GM21786 (cell line): Measurements from ENCODE around the gene PHACTR2.
"Not testable (repeated sequence)": the region's sequence is repeated elsewhere in the genome, so short reads cannot be mapped to it uniquely, and the experiment has no call there.

Experiments
- ATAC-seq: cut with Tn5 transposase; IDR thresholded peaks from one replicate; pipeline ENCODE4 v1.9.1; 2021; ENCODE audit not compliant: unreplicated experiment

PHACTR2 gene

DNA sequence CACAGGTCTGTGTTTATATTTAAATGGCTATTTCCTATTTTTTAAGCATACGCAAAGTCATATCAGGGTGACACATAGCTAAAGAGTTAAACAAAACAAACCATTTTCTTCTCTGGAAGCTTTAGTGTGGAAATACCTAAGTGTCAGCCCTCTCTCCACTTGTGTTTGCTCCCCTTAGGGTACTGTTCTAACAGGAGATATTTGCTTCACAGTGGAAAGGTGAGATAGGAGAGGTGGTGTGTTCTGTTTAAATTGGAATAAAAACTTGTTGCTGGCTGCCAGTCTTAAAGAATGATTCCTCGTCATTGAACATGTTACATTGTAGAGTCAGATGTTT, 18.9 kb downstream of the PHACTR2 start:
- ATAC-seq: no peak

DNA sequence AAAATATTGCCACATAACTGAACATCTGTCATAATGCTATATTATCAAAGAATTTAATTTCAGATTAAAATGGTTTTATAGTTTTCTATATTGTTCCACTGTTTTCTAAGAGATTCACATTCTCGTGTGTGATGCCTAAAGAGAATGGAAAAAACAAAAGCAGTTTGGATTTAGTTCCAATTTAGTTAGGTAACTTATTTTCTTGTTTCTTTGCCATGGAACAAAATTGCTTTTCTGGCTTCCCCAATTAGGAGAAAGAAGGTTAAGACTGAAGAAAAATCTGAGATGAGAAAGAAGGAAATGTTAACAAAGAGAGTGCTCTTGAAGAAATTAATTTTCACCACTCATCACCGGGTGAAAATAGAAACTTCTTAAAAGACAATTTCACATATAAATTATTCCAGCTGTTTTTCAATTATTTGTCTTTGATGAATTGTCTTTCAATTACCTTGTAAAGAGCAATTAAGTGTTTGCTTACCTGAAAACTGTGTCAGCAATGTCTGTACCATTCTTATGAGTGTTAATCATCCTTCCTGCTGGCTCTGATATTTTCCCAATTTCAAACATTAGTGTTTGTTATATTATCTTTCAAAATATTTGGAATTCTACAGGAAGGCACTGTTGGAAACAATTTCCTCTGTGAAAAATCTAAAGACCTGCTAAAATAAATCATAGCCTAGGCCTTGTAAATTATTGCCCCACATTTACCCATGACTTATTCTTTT, 19.5 kb downstream of the PHACTR2 start:
- no peak for ATAC-seq

DNA sequence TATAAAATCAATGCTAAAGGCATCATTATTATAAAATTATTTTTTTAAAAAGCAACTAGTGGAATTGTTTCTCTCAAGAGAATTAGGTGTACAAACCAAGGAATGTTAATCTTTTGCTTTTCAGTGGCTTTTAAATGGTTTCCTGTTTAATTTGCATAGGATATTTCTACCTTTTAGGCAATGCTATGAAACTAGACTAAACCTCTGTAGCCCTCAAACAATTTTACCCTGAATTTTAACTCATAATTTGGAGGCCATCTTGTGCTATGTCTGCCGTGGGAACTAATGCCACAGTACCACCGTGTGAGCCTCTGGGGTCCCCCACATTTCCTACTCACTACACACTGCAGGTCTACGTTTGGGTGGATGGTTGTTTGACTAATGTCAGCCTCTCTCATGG, 20.6 kb downstream of the PHACTR2 start:
- ATAC-seq: no peak

DNA sequence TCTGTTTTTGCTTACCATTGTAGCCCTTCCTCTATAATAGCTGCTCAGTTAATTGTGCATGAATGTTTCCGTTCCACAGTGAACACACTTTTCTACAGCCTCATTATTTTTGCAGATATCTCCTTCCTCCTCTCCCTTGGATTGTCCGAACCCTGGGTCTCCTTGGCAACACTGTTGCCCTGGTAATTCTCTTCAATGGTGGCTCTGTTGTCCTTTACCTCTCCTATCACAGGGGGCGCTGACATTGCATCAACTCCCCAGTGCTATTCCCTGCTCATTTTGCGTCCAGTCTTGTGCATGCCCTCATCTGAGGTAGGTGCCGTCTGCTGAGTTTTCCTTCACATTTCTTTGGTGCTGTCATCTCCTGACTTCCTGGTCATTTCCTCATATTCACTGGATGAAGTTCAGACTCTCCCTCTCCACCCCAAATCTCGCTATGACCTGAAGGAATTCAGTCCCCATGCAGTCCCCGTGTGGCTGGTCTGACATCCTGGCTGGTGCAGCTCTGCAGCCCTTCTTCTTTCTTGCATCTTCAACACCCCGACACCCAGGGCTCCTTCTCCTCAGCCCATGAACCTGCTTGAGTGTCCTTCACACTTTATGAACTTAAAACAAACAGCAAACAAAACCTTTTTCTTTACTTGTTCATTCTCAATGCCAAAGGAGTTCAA, 21.1 kb downstream of the PHACTR2 start:
- no peak for ATAC-seq

DNA sequence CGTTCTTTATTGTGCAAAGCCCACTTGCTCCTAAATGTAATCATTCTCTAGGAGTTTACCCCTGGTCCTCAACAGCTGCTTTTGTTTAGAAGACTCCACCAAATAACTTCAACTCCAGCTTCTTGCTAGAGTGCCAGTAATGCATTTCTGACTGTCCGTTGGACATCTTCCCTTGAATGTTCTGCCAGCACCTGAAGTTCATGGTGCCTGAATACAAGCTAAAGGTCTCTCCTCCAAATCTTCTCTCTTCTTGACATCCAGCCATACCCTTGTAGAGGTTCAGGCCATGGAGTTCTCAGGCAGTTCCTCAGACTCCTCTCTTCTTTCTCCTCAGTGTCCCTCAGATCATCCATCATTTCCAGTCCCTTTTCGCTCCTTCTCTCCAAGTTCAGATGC, 21.7 kb downstream of the PHACTR2 start:
- no peak for ATAC-seq

DNA sequence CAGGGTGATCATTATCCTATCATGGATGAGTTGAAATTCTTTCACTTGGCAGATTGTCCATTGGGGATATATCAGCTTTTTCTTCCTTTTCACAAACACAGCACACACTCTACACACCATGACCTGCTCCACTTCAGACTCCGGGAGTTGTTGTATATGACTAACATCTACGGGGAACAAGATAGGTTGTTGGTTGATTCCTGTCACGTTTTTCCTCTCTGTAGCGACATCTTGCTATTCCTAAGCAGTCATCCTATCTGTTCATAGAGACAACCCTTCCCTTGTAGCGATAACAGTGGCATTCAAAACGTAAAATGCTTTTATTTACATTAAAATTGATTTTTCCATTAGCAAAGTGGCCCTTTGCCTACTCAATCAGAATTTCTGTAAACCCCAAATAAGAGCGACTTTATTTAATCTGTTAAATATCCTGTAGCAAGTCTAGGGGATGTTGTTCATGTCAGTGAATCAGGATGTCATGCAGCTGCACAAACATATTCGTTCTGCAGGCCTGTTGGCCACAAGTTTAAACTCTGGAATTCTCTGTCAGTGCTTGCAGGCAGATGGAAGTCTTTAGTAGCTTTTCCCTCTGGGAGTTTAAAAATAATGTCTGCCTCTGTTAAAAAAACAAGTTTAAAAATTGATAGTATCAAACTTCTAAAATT, 23.1 kb downstream of the PHACTR2 start:
- no peak for ATAC-seq

DNA sequence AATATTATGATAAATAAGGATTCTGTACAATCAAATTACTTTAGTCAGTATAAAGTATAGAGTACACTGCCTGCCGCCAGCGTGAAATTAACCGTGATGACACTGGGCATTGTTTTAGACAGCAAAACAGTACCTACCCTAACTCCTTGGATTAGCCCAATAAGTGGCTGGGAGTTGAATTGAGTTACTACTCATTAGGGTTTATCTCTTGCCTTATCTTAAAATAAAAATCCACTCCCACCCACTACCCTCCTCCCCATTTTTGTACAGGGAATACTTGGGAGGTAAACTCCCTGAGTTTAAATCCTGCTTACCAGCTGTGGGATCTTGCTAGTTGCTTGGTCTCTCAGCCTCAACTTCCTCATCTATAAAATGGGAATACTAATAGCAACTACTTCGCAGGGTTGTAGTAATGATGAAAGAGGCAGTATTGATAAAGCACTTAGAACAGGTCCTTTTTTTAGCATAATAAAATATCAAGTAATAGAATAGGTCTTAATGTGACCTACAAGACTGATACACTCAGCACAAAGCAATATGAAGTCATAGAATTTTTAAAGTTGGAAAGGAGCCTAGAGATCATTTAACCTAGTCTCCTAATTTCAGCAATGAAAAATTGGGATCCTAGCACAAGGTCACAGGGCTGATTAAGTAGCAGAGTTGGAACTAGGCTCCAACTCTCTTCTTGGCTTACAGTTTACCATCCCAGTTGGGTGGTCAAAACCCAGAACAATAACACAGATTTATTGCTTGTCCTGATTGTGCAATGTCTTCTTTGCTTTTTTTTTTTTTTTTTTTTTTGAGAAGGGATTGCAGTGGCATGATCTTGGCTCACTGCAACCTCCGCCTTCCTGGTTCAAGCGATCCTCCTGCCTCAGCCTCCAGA, 23.8 kb downstream of the PHACTR2 start:
- ATAC-seq: no peak

DNA sequence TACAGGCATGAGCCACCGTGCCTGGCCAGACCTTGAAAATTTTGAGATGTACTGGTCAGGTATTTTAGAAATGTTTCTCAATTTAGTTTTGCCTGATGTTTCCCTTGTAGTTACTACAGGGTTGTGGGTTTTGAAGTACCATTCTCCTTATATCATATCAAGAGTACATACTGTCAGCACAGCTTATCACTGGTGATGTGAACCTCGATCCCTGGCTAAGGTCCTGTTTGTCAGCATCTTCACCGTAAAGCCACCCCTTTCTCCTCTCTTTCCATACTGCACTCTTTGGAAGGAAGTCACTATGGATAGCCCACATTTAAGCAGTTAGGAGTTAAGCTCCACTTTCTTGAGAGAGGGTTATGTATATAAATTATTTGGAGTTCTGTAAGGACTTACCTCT, 27.8 kb downstream of the PHACTR2 start:
- no peak for ATAC-seq

DNA sequence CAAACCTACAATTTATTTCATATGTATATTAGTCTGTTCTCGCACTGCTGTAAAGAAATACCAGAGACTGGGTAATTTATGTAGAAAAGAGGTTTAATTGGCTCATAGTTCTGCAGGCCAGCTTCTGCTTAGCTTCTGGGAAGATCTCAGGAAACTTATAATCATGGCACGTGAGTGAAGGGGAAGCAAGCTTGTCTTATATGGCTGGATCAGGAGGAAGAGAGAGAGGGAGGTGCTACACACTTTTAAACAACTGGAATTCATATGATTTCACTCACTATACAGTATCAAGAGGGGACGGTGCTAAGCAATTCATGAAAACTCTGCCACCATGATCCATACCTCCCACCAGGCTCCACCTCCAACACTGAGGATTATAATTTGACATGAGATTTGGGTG, 29.9 kb downstream of the PHACTR2 start:
- no peak for ATAC-seq

DNA sequence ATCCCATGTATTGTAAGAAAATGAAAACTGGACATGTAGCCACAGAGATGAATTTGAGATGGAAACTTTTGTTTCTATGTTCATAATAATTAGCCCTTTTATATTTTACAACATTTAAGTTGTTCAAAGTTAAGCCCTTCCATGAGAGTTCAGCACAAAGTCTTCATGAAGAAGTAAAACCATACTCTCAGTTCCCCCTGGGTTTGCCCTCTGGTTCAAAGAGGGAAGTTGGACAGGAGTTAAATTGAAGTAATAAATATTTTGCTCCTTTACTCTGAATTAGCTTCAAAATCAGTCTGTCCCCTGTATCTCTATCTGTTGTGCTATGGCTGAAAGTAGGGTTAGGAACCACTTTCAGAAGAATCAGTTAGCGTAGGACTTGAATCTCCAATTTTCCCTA, 31.1 kb downstream of the PHACTR2 start:
- ATAC-seq: no peak

DNA sequence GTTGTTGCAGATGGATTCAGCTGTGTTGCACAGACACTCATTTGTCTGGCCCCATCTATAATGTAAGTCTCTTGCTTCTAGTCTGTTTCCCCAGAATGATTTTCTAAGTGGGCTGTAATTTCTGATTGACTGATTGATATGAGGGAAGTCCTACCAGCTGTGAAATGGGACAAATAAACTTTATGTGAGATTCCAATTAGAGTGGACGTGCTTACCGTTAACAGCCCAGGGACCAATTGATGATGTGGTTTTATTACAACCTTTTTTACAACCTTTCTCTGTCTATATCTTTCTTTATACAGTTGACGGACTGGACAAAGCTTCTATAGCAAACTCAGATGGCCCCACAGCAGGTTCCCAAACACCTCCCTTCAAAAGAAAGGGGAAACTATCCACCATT, 33.9 kb downstream of the PHACTR2 start:
- ATAC-seq: no peak

DNA sequence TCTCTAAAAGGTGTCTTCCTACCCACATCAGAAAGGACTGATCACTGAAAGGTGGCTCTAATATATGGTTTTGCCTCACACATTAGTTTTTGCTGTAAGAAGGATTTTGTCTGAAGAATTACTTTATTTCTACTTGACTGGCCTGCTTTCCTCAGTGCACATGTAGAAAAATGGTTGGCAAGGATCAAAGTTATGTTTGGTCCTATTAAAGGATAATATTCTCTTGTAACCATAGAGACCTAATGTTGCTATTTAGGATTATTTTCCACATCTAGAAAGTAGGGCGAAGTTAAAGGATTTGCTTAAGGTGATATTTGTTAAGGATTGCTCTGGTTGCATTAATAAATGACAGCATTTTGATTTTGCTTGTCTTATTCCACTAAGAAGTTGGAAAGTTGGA, 40.7 kb downstream of the PHACTR2 start:
- no peak for ATAC-seq

DNA sequence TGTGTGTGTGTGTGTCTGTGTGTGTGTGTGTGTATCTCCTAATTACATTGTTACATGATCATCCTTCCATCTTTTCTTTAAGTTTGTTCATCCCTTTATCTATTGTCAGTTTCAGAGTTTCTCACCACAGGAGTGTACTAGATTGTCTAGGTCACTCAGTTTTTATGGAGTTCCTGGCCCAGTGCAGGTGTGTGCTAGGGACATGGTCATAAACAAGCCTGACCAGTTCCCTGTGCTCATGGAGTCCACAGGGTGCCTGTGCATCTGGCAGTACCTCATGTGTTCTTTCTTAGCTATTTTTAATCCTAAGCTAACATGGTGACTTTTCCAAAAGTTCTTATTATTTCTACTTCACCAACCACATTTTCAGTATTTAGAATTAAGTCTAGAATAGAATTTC, 43.9 kb downstream of the PHACTR2 start:
- ATAC-seq: no peak

DNA sequence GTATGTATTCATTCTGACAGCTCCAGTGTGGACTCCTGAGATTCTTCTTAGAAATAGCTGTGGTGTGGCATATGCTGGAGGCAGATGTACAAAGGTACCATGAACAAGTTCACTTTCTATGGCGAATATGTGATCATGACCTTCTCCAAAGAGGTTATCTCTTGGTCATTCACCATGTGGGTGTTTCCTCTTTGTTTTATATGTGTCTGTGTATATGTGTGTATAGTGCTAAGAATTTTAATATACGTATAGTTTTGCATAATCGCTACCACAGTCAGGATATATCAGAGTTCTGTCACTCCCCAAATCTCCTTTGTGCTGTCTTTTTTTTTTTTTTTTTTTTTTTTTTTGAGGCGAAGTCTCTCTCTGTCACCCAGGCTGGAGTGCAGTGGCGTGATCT, 47.1 kb downstream of the PHACTR2 start:
- no peak for ATAC-seq

DNA sequence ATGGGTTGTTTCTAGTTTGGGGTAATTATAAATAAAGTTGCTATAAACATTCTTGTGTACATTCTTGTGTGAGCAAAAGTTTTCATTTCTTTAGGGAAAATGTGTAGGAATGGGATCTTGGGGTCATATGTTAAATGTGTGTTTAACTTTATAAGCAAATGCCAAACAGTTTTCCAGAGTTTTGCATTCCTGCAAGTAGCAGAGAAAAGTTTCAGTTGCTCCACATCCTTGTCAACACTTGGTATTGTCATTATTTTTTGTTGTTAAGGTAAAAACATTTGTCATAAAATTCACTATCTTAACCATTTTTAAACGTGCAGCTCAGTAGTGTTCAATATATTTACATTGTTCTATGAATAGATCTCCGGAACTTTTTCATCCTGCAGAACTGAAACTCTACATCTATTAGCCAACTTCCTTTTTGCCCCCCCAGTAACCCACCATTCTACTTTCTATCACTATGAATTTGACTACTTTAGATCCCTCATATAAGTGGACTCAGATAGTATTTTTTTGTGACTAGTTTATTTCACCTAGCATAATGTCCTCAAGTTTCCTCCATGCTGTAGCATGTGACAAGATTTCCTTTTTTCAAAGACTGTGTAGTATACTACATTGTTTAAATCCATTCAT, 48.4 kb downstream of the PHACTR2 start:
- no peak for ATAC-seq

DNA sequence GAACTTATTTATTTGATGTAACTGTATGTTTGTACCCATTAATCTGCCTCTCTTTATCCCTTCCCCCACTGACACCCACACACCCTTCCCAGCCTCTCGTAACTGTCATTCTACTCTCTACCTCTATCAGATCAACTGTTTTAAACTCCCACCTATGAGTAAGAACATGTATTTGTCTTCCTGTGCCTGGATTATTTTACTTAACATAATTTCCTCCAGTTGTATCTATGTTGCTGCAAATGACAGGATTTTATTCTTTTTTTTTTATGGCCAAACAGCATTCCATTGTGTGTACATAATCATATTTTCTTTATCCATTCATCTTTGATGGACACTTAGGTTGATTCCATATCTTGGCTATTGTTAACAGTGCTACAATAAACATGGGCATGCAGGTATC, 49.3 kb downstream of the PHACTR2 start:
- no peak for ATAC-seq

DNA sequence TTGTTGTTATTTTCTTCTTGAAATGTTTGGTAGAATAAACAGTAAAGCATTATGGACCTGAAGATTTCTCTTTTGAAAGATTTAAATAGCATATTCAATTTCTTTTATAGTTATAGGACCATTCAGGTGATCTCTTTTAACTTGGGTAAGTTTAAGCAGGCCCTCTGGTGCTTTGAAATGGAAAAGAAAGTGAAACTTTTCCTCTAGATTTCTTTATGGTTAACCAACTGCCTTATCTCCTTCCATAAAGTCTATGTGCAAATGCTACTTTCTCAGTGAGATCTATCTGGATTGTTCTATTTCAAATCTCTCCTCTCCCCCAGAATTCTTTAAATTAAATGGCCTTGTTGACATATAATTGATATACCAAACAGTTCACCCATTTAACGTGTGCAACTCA, 54.0 kb downstream of the PHACTR2 start:
- ATAC-seq: no peak

DNA sequence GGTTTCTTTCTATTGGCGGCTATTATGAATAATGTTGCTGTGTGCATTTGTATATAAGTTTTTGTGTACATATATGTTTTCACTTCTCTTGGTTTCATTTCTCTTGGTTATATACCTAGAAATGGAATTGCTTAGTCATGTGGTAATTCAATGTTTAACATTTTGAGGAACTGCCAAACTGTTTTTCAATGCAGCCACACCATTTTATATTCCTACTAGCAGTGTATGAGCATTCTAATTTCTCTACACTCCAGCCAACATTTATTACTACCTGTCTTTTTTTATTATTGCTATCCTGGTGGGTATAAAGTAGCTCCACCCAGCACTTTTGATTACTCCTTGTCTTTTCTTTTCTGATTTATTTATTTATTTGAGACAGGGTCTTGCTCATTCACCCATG, 54.8 kb downstream of the PHACTR2 start:
- ATAC-seq: no peak

DNA sequence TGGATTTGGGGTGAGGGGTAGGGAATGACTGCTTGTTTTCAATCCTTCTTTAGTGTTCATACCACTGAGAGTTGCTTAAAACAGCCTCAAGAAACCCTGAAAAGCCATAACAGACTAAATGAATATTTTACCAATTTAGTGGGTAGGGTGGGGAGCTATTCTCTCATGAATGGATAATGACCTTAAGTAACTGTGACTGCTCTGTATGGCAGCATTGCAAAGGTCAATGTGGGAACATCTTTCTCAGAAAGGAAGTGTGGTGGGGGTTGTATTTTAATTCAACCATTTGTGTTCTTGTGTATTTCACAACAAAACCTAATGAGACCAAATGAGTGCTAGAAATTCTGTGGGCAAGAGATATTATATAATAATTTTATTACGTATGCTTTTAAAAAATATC, 55.7 kb downstream of the PHACTR2 start:
- no peak for ATAC-seq

DNA sequence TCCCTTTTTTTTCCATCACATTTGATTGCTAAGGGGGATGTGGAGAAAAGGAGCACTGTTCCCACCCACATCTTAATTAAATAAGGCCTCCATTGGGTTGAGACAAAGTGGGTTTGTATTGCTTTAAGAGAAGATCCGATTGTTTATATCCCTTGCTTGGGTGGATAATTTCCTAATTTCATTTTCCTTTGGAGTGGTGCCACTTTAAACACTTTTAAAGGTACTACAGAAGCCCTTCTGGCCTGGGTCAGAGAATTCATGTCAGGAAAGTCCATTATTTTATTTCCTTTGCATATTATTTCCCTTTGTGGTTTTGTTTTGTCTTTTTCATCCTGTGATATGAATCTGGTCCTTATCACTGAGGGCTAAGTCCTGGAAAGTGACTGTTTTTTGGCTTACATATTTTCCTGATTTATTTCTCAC, 56.9 kb downstream of the PHACTR2 start:
- ATAC-seq: no peak

DNA sequence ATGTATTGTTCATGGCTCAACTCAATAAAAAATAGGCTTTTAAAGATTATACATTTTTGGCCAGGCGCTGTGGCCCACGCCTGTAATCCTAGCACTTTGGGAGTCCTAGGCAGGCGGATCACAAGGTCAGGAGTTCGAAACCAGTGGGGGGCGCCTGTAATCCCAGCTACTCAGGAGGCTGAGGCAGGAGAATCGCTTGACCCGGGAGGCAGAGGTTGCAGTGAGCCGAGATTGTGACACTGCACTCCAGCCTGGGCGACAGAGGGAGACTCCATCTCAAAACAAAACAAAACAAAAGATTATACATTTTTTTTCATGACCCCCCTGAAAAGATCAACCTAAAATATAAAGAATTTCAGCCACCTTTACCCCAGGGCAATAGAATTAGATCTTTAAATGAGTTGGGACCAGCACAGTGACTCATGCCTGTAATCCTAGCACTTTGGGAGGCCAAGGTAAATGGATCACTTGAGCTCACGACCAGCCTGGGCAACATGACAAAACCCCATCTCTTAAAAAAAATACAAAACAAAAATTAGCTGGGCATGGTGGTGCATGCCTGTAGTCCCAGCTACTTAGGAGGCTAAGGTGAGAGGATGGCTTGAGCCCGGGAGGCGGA, 60.4 kb downstream of the PHACTR2 start:
- ATAC-seq: not testable (repeated sequence)
